Neural cell (in vitro differentiated cells): ENCODE measurements around the gene VKORC1. TPM values are rescaled to one million over a fixed set of nuclear protein-coding genes. Genes with fewer than 3 reads are reported as not detected.

Experiments
- H2AFZ ChIP-seq: fragments of 200-600, 300-800 bp; sonication (generic), shearing (Covaris generic); 2 replicates; pipeline ENCODE4 v1.6.0; 2014; ENCODE audit warnings: low read depth, mild to moderate bottlenecking, antibody characterized with exemption, low read length, moderate library complexity
- H3F3A ChIP-seq: fragments of 200-600 bp; shearing (Covaris generic); 2 replicates; pipeline ENCODE4 v1.6.1; 2016; ENCODE audit warnings: mild to moderate bottlenecking, moderate library complexity, mixed read lengths, antibody characterized with exemption, low read length; ENCODE audit not compliant: insufficient read depth, poor library complexity, severe bottlenecking
- H3K27ac ChIP-seq: fragments of 200-600, 300-800 bp; sonication (generic), shearing (Covaris generic); 2 replicates; pipeline ENCODE4 v1.5.1; 2014; ENCODE audit warnings: mild to moderate bottlenecking, low read length, moderate library complexity
- H3K27me3 ChIP-seq: fragments of 300-800, 200-600 bp; sonication (generic), shearing (Covaris generic); 2 replicates; pipeline ENCODE4 v1.6.0; 2014; ENCODE audit warnings: mild to moderate bottlenecking, low read depth, low read length, moderate library complexity; ENCODE audit not compliant: insufficient read depth
- H3K36me3 ChIP-seq: fragments of 300-800, 200-600 bp; sonication (generic), shearing (Covaris generic); 2 replicates; pipeline ENCODE4 v1.5.1; 2014; ENCODE audit warnings: mild to moderate bottlenecking, antibody characterized with exemption, low read length, moderate library complexity; ENCODE audit not compliant: insufficient read depth
- H3K4me2 ChIP-seq: fragments of 300-800, 200-600 bp; sonication (generic), shearing (Covaris generic); 2 replicates; pipeline ENCODE4 v1.6.0; 2014; ENCODE audit warnings: mild to moderate bottlenecking, low read length
- H3K4me3 ChIP-seq: fragments of 300-800, 200-600 bp; sonication (generic), shearing (Covaris generic); 2 replicates; pipeline ENCODE4 v1.5.1; 2014; ENCODE audit warnings: mild to moderate bottlenecking, low read length, moderate library complexity
- H3K79me2 ChIP-seq: fragments of 200-600 bp; shearing (Covaris generic); replicated peaks from 2 replicates; pipeline ENCODE4 v1.6.0; 2014; ENCODE audit warnings: mild to moderate bottlenecking, low read length, moderate library complexity; ENCODE audit not compliant: insufficient read depth
- H3K9ac ChIP-seq: fragments of 300-800, 200-600 bp; sonication (generic), shearing (Covaris generic); 2 replicates; pipeline ENCODE4 v1.6.1; 2016; ENCODE audit warnings: mild to moderate bottlenecking, low read length, mixed read lengths
- H3K9me2 ChIP-seq: fragments of 200-600 bp; shearing (Covaris generic); 2 replicates; pipeline ENCODE4 v1.6.1; 2016; ENCODE audit warnings: mild to moderate bottlenecking, low read length, mixed read lengths; ENCODE audit not compliant: insufficient read depth
- H3K9me3 ChIP-seq: fragments of 200-600, 300-800 bp; sonication (generic), shearing (Covaris generic); 2 replicates; pipeline ENCODE4 v1.6.1; 2016; ENCODE audit warnings: mild to moderate bottlenecking, mixed run types, low read length, moderate library complexity, mixed read lengths
- H4K20me1 ChIP-seq: fragments of 200-600 bp; shearing (Covaris generic); 2 replicates; pipeline ENCODE4 v1.6.1; 2016; ENCODE audit warnings: mild to moderate bottlenecking, mixed run types; ENCODE audit not compliant: insufficient read depth
- CTCF ChIP-seq: fragments of 450-650 bp; IDR thresholded peaks from 2 replicates; pipeline ENCODE4 v1.5.1; 2014; ENCODE audit warnings: antibody characterized with exemption, mild to moderate bottlenecking, moderate library complexity; ENCODE audit not compliant: poor library complexity, severe bottlenecking
- EP300 ChIP-seq: fragments of 450-650 bp; conservative IDR thresholded peaks from 2 replicates; pipeline ENCODE4 v1.6.1; 2014; ENCODE audit warnings: antibody characterized with exemption, mild to moderate bottlenecking, moderate library complexity; ENCODE audit not compliant: poor library complexity, severe bottlenecking
- EZH2 ChIP-seq: fragments of 200-600, 300-800 bp; shearing (Covaris generic), sonication (generic); IDR thresholded peaks from 2 replicates; pipeline ENCODE4 v1.6.1; 2014; ENCODE audit warnings: antibody characterized with exemption, low read length, borderline replicate concordance, mild to moderate bottlenecking; ENCODE audit not compliant: insufficient read depth, poor library complexity, severe bottlenecking
- MXI1 ChIP-seq: fragments of 450-650 bp; conservative IDR thresholded peaks from 2 replicates; pipeline ENCODE4 v1.6.1; 2014; ENCODE audit warnings: antibody characterized with exemption, mild to moderate bottlenecking; ENCODE audit not compliant: poor library complexity, severe bottlenecking
- POLR2AphosphoS5 ChIP-seq: IDR thresholded peaks from 2 replicates; pipeline ENCODE4 v1.6.1; 2012
- RAD21 ChIP-seq: fragments of 450-650 bp; conservative IDR thresholded peaks from 2 replicates; pipeline ENCODE4 v1.6.1; 2014; ENCODE audit warnings: antibody characterized with exemption, mild to moderate bottlenecking, moderate library complexity
- REST ChIP-seq: IDR thresholded peaks from 2 replicates; pipeline ENCODE4 v1.6.1; 2012; ENCODE audit warnings: borderline replicate concordance
- SMC3 ChIP-seq: fragments of 450-650 bp; conservative IDR thresholded peaks from 2 replicates; pipeline ENCODE4 v1.6.1; 2014; ENCODE audit warnings: antibody characterized with exemption, mild to moderate bottlenecking, moderate library complexity; ENCODE audit not compliant: poor library complexity
- TAF1 ChIP-seq: IDR thresholded peaks from 2 replicates; pipeline ENCODE4 v1.6.1; 2012; ENCODE audit warnings: low read depth
- polyA plus RNA-seq: library from polyadenylated mRNA; depleted of rRNA; stranded (reverse); fragments of >200 nt; gene quantifications from 2 replicates; pipeline ENCODE4 v1.2.3, GENCODE V29; 2014

VKORC1 gene
- polyA plus RNA-seq, 1 donor from 2014 or later: 105 TPM

GRCh38 chr16:31083556-31083955, 11.0 kb downstream of the VKORC1 start:
- Histone ChIP-seq H3K9me2 (no peaks in the 10 kb centered on the region), H3K4me2 (no peak overlapping the region), H3K9me3 (no peaks in the 10 kb centered on the region), H3K79me2 (no peaks in the 10 kb centered on the region), H4K20me1 (no peaks in the 10 kb centered on the region), H3F3A (no peaks in the 10 kb centered on the region), H3K27ac (no peak overlapping the region), H3K27me3 (no peaks in the 10 kb centered on the region), H2AFZ (no peak overlapping the region), H3K4me3 (no peak overlapping the region), H3K9ac (no peak overlapping the region), H3K36me3 (peaks cover 11% of the 10 kb centered on the region)
- TF ChIP-seq TAF1 (no peak), POLR2AphosphoS5 (no peak), EP300 (no peak), SMC3 (no peak), CTCF (no peak), REST (no peak), EZH2 (no peak), RAD21 (no peak), MXI1 (no peak)

GRCh38 chr16:31083081-31083480, 11.5 kb downstream of the VKORC1 start:
- no peaks in the 10 kb centered on the region for H4K20me1 ChIP-seq
- H2AFZ ChIP-seq: no peak overlapping the region
- H3F3A ChIP-seq: no peaks in the 10 kb centered on the region
- no peak overlapping the region for H3K4me3 ChIP-seq
- H3K4me2 ChIP-seq: no peak overlapping the region
- TF ChIP-seq EZH2 (no peak), SMC3 (no peak), POLR2AphosphoS5 (no peak), REST (no peak)
- peaks cover under 1% of the 10 kb centered on the region for H3K79me2 ChIP-seq
- no peak overlapping the region for H3K9ac ChIP-seq
- no peaks in the 10 kb centered on the region for H3K9me2 ChIP-seq
- H3K27ac ChIP-seq: no peak overlapping the region
- H3K36me3 ChIP-seq: peaks cover 11% of the 10 kb centered on the region
- H3K9me3 ChIP-seq: no peaks in the 10 kb centered on the region
- H3K27me3 ChIP-seq: no peaks in the 10 kb centered on the region
